Body of pancreas (tissue), 4 donors: Measurements from ENCODE around the gene MYL6. TPM values are rescaled to one million over a fixed set of nuclear protein-coding genes. Genes with fewer than 3 reads are reported as not detected.

Source experiments
- ATAC-seq: fragments of 150-250 bp; one replicate; pipeline ENCODE4 v1.9.1; 2016
- DNase-seq, 4 donors: peaks; one replicate each; pipeline ENCODE4 v3.0.0-alpha.2; 2019
- H3K27ac ChIP-seq, 4 donors: fragments of 200-600 bp; sonication (generic); 1 replicate in 3 of 4; 2 replicates in 1 of 4; pipeline versions ENCODE4 v1.5.1 to v1.6.1; 2016 to 2019; ENCODE audit warnings: mild to moderate bottlenecking in 1 of 4, mixed read lengths in 1 of 4, moderate library complexity in 1 of 4
- H3K27me3 ChIP-seq, 2 donors: fragments of 200-600 bp; sonication (generic); one replicate each; pipeline ENCODE4 v1.6.0; 2016; ENCODE audit warnings: mild to moderate bottlenecking in 1 of 2
- H3K36me3 ChIP-seq, 2 donors: fragments of 200-600 bp; sonication (generic); replicated peaks in 1 of 2; 2 replicates each; pipeline ENCODE4 v1.5.1; 2016; ENCODE audit warnings: low read depth in 2 of 2; ENCODE audit not compliant: insufficient read depth in 1 of 2
- H3K4me1 ChIP-seq: fragments of 200-600 bp; sonication (generic); one replicate; pipeline ENCODE4 v1.6.0; 2016
- H3K4me3 ChIP-seq, 2 donors: fragments of 200-600 bp; sonication (generic); 1 replicate in 1 of 2; 2 replicates in 1 of 2; pipeline ENCODE4 v1.5.1; 2016 to 2019
- H3K9me3 ChIP-seq, 3 donors: fragments of 200-600 bp; sonication (generic); 1 replicate in 2 of 3; 2 replicates in 1 of 3; pipeline ENCODE4 v1.5.1; 2016
- CTCF ChIP-seq, 7 experiments: fragments of 450-650 bp in 4 of 7; fragments of 200-600 bp in 3 of 7; sonication (generic) in 3 of 7; IDR thresholded peaks; one replicate each; pipeline ENCODE4 v1.5.1; 2016 to 2019; ENCODE audit warnings: antibody characterized with exemption in 7 of 7
- POLR2A ChIP-seq, 3 donors: fragments of 450-650 bp; IDR thresholded peaks; one replicate each; pipeline ENCODE4 v1.6.1; 2016; ENCODE audit warnings: antibody characterized with exemption in 3 of 3, mild to moderate bottlenecking in 2 of 3
- WGBS, 2 donors: methylation state at CpG; one replicate each; pipeline ENCODE4 v1.1.5; 2017; 5-methylcytosine and 5-hydroxymethylcytosine counted together
- intact Hi-C: fragments of 100-400 bp; cut with DNase I; formaldehyde crosslinking; loops from one replicate; pipeline ENCODE4 v1.15.1; 2023
- total RNA-seq, 2 donors: library from RNA; depleted of rRNA; stranded (reverse); fragments of >200 nt; gene quantifications; one replicate each; pipeline ENCODE4 v1.1.0, GENCODE V29; 2016

MYL6 gene
- total RNA-seq, 2 donors from 2014 or later, result 838 to 1,110 TPM

GRCh38 chr12:56158926-56159461 lies 835 bp downstream of the MYL6 start:
- TF ChIP-seq CTCF (IDR thresholded peaks at IDR 0.05), result no peak
- TF ChIP-seq POLR2A (IDR thresholded peaks at IDR 0.05), result peak in 1 of 3 donors; percentile 21
- H3K4me3 ChIP-seq, result peak overlapping the region; percentile 79 to 84
- peak; percentile 71 to 82 (median 80) for DNase-seq
- H3K36me3 ChIP-seq, result peaks cover 8 to 17% of the 10 kb centered on the region in 2 donors
- H3K9me3 ChIP-seq, result no peaks in the 10 kb centered on the region
- intact Hi-C loops, result no loop called here
- peaks cover 37% of the 10 kb centered on the region for H3K4me1 ChIP-seq
- ATAC-seq, result peak; percentile 47
- no peaks in the 10 kb centered on the region for H3K27me3 ChIP-seq
- peak overlapping the region; percentile 94 to 100 (median 98) for H3K27ac ChIP-seq
- 0% methylated on average over 6 of the region's 6 CpGs for WGBS, 2 donors

GRCh38 chr12:56159482-56160192 lies 1.5 kb downstream of the MYL6 start:
- WGBS, 2 donors, result 10 to 11% methylated on average over 8 of the region's 8 CpGs
- TF ChIP-seq POLR2A (IDR thresholded peaks at IDR 0.05) (no peak), CTCF (IDR thresholded peaks at IDR 0.05) (no peak)
- H3K36me3 ChIP-seq, result peaks cover 8 to 20% of the 10 kb centered on the region in 2 donors
- peaks cover 37% of the 10 kb centered on the region for H3K4me1 ChIP-seq
- no peaks in the 10 kb centered on the region for H3K27me3 ChIP-seq
- ATAC-seq, result no peak
- no peaks in the 10 kb centered on the region for H3K9me3 ChIP-seq
- peak overlapping the region; percentile 79 to 84 for H3K4me3 ChIP-seq
- intact Hi-C loops, result no loop called here
- no peak for DNase-seq
- H3K27ac ChIP-seq, result peak overlapping the region; percentile 94 to 100 (median 98)

- no peak for ATAC-seq
- peaks cover 8 to 25% of the 10 kb centered on the region in 2 donors for H3K36me3 ChIP-seq
- no peaks in the 10 kb centered on the region for H3K27me3 ChIP-seq
- no peaks in the 10 kb centered on the region for H3K9me3 ChIP-seq
- no peak overlapping the region for H3K4me3 ChIP-seq
- peak overlapping the region; percentile 94 to 100 (median 98) for H3K27ac ChIP-seq
- TF ChIP-seq POLR2A (IDR thresholded peaks at IDR 0.05), result no peak
- TF ChIP-seq CTCF (IDR thresholded peaks at IDR 0.05), result no peak
- WGBS, 2 donors, result 50 to 55% methylated on average over 7 of the region's 7 CpGs
- intact Hi-C loops, result no loop called here
- no peak for DNase-seq
- peaks cover 37% of the 10 kb centered on the region for H3K4me1 ChIP-seq
Observed at GRCh38 chr12:56160193-56160763, 2.1 kb downstream of the MYL6 start.

GRCh38 chr12:56160894-56161689 lies 2.9 kb downstream of the MYL6 start:
- ATAC-seq, result no peak
- Histone ChIP-seq H3K4me1 (peaks cover 37% of the 10 kb centered on the region), H3K36me3 (peaks cover 8 to 27% of the 10 kb centered on the region in 2 donors), H3K27me3 (no peaks in the 10 kb centered on the region), H3K27ac (peak overlapping the region in 3 of 4 donors; percentile 94 to 100 (median 98)), H3K9me3 (no peaks in the 10 kb centered on the region), H3K4me3 (no peak overlapping the region)
- no peak for TF ChIP-seq CTCF (IDR thresholded peaks at IDR 0.05)
- TF ChIP-seq POLR2A (IDR thresholded peaks at IDR 0.05), result no peak
- DNase-seq, result no peak
- intact Hi-C loops, result no loop called here
- WGBS, 2 donors, result 65% methylated on average over 10 to 11 of the region's 11 CpGs
